ENCODE measurements around the gene TMEM234.

TMEM234 gene

DNA sequence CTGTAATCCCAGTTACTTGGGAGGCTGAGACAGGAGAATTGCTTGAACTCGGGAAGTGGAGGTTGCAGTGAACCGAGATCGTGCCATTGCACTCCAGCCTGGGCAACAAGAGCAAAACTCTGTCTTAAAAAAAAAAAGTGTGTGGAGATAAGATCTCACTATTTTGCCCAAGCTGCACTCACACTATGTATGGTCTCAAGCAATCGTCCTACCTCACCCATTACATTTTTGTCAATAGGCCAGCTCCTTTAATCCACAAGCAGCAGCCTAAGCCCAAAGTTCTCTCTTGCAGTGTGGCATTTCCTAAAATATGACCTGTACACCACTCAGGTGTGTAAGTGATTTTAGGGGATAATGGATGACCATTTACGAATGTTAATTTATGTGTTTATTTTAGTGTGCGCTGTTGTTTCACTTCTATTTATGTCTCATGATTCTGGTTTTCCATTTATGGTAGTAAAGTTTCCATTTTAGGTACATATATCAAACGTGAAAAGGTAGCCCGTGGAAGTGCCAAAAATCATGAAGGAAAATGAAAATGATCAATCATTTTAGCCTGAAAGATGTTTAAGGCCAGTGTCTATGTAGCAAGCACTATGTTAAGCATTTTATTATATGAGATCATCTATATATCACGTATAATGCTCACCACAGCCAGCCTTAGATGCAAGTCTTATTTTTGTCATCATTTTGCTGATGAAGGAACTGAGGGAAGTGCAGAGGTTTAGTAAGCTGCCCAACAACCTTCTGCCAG, 34.5 kb upstream of the TMEM234 start:
- TF ChIP-seq ZFX (IDR thresholded peaks at IDR 0.05; ENCODE audit: borderline replicate concordance) = no peak
- H3K27ac ChIP-seq = no peak overlapping the region

- H3K27ac ChIP-seq = no peak overlapping the region
- TF ChIP-seq ZFX (IDR thresholded peaks at IDR 0.05; ENCODE audit: borderline replicate concordance) = no peak
- TF ChIP-seq CTCF (IDR thresholded peaks at IDR 0.05) = no peak
Measured at GRCh38 chr1:32255072-32256071, 33.2 kb upstream of the TMEM234 start.

DNA sequence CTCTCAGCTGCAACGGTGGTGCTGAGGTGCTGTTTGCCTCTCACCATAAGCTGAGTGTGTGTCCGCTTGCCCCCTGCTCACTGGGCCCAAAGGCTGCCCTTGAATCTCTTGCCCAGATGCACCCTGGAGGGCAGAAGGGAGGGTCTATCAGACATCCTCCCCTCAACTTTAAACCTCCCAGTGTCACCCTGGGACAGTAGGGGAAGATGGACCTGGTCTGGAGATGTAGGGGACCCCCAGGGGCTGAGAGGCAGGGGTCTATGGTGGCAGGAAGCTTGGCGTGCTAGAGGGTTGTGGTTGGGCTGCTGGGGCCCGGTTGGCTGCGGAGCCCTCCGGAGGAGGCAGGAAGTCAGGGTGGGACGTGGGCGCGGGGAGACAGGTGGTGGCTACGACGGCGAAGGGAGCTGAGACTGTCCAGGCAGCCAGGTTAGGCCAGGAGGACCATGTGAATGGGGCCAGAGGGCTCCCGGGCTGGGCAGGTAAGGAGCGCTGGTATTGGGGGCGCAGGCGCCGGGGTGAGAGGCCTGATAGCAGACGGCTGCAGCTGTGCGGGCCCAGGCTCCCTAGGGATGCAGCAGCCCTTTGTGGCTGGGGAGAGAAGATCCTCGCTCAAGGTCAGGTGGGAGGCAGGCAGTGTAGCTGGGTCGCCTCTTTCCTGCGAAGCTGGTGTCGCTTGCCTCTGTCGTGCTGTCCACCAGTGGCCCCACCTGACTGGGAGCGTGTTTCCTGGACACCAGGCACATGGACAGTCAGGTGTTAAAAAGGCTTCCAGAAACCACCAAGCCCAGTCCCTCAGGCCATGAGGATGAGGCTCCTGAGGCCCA, 29.0 kb upstream of the TMEM234 start, which contains the start of gene LCK:
Gene LCK, plus strand, starts transcription at position 373 of the 824 bp plus-strand sequence. CDS start 23,065 bp downstream, outside the sequence.
- TF ChIP-seq CTCF (IDR thresholded peaks at IDR 0.05) = no peak
- TF ChIP-seq ZFX (IDR thresholded peaks at IDR 0.05; ENCODE audit: borderline replicate concordance) = no peak
- H3K27ac ChIP-seq = no peak within 1 kb of the TSS

DNA sequence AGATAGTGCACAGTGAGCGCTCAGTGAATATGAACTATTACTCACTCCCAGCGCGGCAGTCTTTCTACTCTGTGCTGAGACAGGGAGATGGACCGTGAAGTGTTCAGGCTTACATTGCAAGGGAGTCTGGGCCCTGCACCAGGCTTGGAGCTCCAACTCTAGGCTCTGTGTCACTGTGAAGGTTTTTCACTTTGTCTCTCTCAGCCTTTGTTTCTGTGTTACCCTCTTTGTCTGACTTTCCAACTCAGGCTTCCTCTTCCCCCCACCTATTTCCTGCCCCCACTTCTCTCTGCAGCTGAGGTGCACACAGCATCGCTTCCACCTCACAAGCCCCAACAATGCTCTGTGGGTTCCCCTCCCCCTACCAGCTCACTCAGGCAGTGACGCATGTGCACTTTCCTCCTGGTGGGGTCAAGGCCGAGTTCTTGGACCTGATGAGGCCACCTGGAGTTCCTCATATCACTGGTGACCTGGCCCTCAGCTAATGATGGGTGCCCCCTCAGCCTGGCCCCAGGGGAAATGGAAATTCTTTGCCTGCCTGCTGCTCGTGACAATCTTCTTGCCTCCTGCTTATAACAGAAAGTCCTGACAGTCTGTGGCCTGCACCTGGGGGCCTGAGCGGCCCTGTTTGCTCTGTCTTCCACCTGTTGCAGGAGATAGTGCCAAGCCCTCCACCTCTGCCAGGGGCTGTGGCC, 27.8 kb upstream of the TMEM234 start:
- H3K27ac ChIP-seq = no peak overlapping the region
- TF ChIP-seq ZFX (IDR thresholded peaks at IDR 0.05; ENCODE audit: borderline replicate concordance) = no peak
- TF ChIP-seq CTCF (IDR thresholded peaks at IDR 0.05) = no peak

- no peak overlapping the region for H3K27ac ChIP-seq
Measured at GRCh38 chr1:32247983-32248889, 26.1 kb upstream of the TMEM234 start.

More at GRCh38 chr1:32247983-32248889, 26.1 kb upstream of the TMEM234 start:
- peak; percentile 94 for TF ChIP-seq CTCF (IDR thresholded peaks at IDR 0.05)
- no peak for TF ChIP-seq ZFX (IDR thresholded peaks at IDR 0.05; ENCODE audit: borderline replicate concordance)
